Uterus (tissue), 2 donors: ENCODE results near the gene OTOG.

Source experiments
- CTCF ChIP-seq, 4 experiments: fragments of 200-600 bp in 2 of 4; fragments of 450-650 bp in 2 of 4; sonication (generic) in 2 of 4; IDR thresholded peaks; one replicate each; pipeline ENCODE4 v1.5.1; 2016 to 2019; ENCODE audit warnings: antibody characterized with exemption in 4 of 4, mild to moderate bottlenecking in 2 of 4, moderate library complexity in 1 of 4
- POLR2A ChIP-seq, 2 donors: fragments of 450-650 bp; IDR thresholded peaks; one replicate each; pipeline ENCODE4 v1.6.1; 2016; ENCODE audit warnings: antibody characterized with exemption in 2 of 2, mild to moderate bottlenecking in 1 of 2, moderate library complexity in 1 of 2

DNA sequence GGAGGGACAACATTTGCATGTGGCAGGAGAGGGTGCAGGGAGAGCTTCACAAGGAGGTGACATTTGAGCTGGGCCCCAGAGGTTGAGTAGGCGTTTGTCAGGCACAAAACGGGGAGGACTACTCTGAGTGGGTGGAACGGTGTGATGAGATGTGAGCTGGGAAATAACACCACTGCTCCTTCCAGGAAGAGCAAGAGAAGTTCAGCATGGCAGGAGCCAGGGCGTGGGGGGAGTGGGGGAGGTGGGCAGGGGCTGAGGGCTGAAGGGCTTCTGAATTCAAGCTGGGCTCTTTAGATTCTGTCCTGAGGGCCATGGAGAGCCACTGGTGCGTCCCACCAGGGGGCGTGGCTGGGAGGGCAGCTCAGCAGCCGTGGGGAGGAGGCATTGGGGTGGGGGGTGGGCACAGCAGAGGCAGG lies 54.2 kb downstream of the OTOG start:
- no peak for TF ChIP-seq POLR2A (IDR thresholded peaks at IDR 0.05)
- TF ChIP-seq CTCF (IDR thresholded peaks at IDR 0.05) = no peak
